ENCODE measurements around the gene RASAL2.
A peak's percentile ranks its signal among the peaks of the same experiment; 100 is the strongest.
"Not testable (repeated sequence)": the region's sequence is repeated elsewhere in the genome, so short reads cannot be mapped to it uniquely, and the experiment has no call there.

The RASAL2 gene

DNA sequence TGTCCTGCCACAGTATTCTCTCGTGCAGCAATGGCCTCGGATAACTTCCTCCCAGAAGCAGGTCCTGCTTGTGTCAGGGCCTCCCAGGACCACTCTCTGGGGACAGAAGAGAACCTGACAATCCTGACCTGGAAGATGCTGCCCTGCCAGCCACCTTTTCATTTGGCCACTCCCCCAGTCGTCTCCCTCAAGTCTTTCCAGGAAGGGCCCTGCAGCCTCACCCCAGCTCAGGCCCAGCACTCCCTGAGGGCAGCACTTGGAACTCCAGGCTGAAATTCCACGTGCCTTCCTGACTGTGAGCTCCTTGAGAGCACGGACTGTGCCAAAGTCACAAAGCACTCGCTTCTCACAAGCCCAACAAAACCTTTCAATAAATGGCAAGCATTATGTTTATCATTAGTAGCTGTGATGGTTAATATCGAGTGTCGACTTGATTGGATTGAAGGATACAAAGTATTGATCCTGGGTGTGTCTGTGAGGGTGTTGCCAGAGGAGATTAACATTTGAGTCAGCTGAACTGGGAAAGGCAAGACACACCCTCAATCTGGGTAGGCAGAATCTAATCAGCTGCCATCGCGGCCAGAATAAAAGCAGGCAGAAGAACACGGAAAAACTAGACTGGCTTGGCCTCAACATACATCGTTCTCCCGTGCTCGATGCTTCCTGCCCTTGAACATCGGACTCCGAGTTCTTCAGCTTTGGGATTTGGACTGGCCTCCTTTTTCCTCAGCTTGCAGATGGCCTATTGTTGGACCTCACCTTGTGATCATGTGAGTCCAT is 405.2 kb downstream of the RASAL2 start:
- DNase-seq, result no peak

DNA sequence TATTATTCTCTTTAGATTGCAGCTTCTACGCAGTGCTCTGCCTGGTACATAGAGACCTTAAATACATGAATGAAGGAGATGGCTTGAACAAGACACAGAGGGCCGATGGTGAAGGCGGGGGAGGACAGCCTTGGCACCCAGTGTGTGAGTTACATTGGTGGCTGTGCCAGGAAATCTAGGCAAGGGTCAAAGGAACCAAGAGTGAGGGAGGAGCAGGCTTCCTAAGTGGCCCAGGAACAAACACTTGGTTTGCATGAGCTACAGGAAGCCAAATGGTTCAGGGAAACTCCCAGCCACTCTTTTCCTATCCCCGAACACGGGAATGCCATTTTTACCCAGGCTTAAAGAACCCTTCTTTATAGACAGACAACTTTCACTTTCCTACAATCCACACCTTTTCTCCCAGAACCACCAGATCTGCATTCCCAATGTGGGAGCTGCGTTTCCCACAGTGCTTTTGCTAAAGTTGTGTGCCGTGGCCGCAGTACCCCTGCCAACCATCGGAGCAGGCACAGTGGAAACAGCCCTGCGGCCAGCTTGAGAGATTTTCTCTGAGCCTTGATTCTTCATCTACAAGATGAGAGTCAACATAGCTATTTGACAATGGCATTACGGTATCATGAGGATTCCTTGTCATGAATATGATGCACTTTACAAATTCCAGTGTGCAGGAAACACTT is 406.3 kb downstream of the RASAL2 start:
- DNase-seq, result no peak

DNA sequence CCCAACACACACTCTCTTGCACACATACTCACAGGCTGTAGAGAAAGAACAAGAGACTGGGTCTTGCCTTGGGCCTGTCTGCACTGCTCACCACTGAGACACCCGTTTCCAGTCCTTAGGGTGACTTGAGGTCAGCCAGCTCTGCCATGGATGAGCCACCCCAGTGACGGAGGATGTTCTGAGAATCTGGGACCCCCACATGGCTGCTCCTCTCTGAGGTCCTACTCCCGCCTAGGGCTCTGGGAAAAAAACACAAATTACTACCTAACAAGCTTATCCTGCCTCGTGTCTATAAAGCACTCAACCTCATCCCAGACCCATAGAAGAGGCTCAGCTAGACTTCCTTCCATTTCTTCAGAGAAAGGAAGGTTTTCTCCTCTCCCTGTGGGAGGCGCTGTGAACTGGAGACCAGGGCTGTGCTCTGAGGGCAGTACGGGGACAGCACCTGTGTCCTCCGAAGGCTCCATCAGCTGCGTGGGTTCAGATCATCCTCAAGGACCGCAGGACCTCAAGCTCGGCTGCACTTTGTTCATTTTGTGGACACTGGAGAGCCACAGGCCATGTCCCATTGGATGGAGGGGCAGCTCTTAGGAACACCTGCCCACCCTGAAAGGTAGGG is 407.1 kb downstream of the RASAL2 start:
- no peak for DNase-seq

DNA sequence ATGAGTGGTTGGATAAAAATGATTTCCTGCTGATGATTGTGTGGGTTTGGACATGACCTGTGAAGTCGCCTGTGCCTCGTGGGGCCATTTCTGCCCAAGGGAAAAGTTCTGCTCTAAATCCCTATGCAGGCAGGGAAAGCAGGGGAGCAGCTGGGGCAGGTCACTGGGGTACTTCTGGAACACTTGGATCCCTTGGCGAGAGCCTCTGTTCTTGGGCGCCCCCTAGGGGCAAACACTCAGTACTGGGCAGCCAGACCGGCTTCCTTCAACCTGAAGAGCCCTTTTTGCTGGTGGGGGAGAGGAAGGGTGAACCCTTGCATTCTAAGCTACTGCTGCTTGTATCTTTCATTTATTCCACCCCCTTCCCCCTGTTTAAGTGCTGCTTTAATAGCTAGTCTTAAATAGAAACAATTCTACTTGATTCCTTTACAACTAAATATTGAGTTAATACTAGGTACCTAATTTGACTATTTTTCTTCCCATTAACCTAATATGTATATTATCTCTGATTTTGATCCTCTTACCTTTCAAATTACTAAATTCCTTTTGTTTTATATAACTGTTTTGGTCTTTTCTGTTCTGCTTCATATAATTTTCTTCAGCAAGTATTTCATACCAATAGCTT is 407.9 kb downstream of the RASAL2 start:
- DNase-seq, result peak; percentile 74

DNA sequence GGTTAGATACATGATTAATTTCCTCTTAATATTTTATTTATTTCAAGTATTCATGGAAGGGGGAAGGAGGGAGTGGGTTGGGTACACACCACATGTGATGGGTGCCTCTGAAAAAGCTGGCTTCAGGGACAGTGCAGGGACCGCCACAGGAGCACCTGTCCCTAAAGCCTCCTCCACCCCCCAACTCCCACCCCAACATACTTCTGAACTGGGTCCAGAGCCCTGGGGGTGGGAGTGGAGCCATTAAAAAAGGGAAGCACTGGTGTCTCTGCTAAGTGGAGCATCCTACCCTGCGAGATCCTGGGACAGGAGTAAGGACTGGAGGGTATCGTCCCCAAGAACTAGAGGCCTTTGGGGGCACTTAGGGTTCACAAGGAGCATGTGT is 408.4 kb downstream of the RASAL2 start:
- no peak for DNase-seq

DNA sequence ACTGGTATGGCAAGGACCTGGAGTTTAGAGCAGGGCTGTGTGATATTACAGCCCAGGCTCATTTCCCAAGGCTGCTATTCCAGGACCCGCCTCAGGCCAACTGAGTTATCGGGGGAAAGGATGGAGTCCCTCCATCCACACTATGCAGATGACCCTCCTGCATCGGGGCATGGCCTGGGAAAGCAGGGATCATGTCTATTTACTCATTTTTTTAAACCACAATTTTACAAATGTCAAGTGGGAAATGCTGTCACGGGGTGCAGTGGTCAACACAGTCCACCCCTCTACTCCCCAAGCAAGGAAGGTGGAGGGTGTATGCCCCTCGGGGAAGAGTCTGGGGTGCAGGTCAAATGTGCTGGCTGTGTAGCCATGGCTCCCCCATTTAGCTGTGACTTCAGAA is 409.0 kb downstream of the RASAL2 start:
- DNase-seq, result no peak

DNA sequence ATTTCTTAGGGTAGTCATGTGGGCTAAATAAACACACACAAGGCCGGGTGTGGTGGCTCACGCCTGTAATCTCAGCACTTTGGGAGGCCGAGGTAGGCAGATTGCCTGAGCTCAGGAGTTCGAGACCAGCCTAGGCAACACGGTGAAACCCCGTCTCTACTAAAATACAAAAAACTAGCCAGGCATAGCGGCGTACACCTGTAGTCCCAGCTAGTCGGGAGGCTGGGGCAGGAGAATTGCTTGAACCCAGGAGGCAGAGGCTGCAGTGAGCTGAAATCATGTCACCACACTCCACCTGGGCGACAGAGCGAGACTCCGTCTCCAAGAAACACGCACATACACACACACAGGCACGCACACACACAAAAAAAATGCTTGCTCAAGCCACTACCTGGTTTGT is 409.4 kb downstream of the RASAL2 start:
- DNase-seq, result not testable (repeated sequence)

DNA sequence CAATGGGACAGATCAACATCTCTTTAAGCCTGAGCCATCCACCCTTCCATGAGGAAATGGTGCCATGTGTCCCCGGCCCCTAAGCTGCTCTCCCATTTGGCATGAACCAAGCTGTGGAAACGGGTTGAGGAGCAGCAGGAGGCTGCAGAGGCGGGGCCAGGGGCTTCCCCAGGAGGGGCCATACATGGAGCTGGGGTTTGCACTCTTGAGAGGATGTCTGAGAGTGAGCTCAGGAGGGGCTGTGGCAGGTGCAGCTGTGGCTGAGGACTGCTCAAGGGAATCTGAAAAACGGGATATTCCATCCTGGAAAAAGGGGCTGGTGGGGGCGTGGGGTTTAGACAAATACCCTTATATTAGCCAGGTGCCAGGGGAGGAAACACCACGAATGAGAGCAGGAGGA is 409.9 kb downstream of the RASAL2 start:
- no peak for DNase-seq

DNA sequence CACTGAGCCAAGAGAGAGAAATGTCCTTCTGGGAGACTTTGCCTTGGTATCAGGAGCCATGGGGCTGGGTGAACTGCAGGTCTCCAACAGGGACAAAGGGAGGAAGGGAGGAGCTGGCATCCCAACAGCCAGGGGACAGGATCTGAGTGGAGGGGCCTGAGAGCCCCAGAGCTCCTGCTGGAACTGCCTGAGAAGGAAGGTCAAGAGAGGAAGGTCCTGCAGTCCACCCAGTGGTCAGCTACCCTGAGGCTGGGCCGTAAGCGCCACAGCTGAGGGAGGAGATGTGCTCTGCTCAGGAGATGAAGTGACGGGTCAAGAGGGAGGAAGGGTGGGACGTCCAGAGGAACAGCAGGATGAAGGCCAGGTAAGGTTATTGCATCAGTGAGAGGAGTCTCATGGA is 410.4 kb downstream of the RASAL2 start:
- DNase-seq, result no peak

DNA sequence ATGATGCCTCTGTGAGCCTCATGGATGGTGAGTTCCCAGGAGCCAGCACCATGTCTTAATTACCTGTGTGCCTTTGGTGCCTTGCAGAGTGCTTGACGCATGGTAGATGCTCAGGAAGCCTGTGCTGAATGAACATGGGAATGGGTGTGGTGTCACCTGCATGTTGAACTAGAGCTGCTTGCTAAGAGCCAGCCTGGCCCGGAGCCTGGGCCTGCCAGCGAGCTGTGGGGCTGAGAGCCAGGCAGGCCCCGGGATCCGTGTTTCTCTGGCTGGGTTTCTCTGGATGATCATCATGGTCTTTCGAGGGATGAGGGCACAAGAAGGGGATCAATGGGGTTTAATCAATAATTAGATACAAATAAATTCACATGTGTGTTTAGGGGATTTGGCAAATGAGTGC is 412.3 kb downstream of the RASAL2 start:
- no peak for DNase-seq

DNA sequence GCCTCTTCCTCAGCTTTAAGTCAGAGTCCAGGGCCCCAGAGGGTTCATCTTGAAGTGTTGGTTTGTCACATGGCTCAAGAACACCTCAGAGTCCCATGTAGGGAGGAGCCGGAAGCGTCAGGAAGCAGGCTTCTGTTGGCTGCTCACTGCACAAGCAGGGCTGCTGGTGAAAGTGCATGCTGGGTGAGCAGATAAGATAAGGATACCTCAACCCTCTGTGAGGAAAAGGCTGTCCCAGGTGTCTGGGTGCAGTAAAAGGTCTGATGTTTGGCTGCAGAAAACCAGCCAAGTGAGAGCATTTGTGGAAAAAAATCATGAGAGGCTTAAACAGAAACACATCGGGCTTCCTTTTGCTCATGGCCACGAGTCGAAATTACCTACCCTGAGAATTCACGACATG is 412.8 kb downstream of the RASAL2 start:
- DNase-seq, result no peak

DNA sequence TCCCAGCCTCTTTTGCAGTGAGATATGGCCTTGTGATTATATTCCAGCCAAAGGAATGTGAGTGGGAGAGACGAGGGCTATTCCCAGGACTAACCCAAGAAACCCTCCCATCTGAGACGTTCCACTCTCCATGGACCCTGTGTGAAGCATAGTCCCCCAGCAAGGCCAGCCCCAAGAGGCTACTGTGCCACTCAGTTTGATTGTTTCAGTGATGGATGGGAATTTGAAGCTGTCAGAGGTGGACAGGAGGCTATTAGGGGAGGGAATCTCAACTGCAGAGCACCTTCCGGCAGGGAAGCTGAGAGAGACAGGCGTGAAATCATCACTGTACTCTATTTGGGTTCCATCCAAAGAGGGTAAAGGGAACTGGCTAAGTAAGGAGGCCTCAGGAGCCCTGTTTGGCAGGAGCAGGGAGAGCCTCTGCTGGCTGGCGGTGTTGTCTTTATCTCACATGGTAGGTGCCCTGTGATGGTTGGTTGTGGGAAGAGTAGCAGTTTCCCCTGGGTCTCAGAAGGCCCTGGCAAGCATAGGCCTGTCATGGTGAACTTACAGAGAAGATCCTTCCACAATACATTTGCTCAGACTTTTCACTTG is 415.6 kb downstream of the RASAL2 start:
- DNase-seq, result no peak

DNA sequence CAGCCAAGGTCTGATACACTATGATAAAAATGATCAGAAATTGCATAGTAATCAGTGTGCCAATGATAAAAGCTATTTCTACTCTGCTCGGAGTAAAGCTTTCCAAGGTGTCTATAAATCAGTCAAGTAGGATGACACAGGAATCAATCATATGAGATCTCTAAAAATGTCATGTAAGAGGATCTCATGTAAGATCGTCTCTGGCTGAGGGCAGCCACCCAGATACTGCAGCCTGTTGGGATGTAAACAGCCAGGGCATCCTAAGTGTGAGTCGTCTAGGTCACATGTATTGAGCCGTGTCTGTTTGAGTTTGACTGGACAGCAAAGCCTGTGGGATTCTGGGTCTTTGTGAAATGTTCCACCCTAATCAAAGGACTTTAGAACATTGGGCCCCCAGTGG is 416.3 kb downstream of the RASAL2 start:
- DNase-seq, result no peak

DNA sequence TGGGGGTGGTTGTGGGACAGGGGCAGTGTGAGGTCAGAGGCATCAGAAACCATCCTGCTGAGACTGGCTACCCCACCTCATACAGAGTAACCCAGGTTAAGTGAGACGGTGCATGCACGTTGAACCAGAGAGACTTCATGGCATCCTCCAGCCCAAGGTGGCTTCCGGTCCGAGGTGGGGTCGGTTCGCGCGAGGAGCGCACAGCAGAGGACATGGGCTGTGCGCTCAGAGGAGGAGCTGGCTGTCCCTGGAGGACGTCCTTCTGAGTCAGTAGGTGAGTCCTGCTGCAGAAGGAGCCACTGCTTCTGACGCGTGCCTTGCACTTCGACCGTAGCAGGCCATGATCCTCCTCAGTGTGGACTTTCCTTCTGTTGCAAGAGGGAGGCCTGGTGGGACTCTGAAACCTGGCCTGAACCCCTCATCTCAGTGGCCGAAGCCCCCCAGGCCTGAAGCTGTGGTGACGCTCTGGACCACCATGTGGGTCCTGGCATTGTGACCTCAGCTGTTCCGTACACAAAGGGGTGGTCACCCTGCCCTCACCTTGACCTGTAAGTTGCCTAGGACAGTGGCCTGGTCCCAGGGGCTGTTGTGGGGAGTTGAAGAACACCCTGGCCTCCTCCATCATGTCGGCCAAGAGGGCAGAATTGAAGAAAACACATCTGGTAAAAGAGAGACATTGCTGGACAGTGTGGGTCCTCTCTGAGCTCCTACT is 418.8 kb downstream of the RASAL2 start, which contains the start of gene TEX35:
TEX35 (plus strand) TSS at position 544 of the 712 bp plus-strand sequence; CDS start at position 624, 80 bp downstream.
- no peak for DNase-seq

DNA sequence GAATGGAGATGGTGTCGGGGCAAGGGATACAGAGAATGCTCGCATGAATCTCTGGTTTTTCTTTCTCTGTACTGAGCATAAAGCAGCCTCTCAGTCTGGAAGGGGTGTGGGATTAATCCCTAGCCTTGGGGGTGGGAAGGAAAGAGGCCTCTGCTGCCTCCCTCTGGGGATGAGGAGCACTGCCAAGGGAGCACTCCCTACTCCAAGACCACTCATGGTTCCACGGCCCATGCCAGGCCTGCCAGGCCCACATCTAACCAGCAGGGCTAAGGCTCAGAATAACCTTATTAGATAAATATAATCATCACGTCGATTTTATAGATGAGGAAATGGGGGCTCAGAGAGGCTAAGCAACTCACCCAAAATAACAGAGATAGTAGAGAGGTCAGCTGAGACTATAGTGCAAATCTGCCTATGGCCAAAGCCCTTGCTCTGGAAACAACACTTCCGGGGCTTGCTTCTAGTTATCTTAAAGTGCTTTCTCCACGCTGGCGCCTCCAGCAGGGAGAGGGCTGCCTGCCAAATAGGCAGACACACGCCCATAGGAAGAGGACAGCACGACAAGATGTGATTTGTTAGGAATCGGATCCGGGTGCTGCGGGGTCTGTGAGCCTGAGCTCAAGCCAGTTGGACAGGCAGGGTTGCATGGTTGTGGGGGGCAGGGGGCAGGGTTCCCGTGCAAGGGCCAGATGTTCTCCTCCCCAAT is 419.5 kb downstream of the RASAL2 start:
- no peak for DNase-seq

DNA sequence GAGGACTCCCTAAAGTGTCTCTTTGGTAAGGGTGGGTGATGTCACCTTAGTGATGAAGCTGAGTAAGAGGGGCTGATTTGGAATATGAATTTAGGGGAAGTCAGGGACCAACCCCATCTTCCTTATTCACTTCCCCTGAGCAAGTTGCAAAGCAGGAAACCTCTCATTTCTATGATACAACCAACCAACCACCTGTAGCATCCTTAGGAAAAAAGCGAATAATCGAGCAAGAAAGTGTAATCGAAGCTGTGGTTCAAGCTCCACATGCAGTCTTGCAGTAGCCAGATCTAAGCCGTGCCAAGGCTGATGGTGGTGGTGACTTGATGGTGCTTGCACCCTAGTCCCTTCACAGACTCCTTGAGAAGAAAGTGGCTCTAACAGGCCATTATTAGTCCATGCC is 422.2 kb downstream of the RASAL2 start:
- DNase-seq, result no peak

DNA sequence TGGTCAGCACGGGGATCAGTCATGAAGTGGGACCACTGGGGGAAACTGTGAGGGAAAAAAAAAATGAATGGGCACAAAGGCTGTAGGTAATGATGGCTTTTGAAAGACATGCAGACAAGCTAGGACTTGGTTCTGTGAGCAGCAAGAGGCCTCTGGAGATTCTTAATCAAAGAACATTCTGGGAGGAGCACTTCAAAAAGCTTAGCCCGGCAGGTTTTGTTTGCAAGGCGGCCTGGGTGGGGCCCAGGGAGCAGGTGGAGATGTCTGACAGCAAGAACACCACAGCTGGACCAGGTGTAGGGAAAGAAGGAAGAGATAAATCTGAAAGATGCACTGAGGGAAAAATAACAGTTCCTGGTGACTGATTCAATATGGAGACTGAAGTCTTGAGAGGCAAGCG is 425.0 kb downstream of the RASAL2 start:
- DNase-seq, result no peak

DNA sequence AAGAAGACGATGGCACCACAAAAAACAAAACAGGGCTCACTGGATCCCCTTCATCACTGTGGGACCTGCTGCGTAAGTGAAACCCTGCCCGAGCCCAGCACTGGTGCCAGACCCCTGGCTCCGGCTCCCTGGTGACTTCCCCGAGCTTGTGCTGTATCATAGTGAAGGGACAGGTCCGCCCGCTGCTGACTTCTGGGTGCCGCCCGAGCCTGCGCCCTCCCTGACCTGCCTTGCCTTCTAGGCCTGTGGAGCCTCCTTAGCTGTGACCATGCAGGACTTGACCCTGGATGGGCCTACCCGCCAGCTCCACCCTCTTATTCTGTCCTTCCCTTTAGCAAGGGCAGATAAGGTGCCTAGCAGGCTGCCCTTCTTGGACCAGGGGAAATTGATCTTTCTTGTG is 426.9 kb downstream of the RASAL2 start:
- no peak for DNase-seq

DNA sequence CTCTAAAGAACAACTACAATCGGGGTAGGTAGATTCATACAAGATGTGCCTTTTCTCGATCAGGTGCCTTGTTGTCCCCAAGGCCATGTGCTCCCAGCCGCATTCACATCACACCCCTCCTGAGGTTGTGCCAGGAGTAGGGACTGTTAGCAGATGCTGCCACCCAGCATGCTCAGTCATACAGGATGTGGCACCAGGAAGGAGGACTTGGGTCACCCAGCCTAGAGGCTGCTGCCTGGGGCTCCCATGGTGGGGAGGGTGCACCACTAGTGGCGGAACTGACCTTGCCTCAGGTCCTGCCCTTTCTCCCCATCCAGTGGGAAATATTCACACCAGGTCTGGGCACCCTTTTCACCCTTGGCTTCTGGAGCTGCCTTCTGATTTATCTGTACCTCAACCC is 427.3 kb downstream of the RASAL2 start:
- DNase-seq, result no peak

DNA sequence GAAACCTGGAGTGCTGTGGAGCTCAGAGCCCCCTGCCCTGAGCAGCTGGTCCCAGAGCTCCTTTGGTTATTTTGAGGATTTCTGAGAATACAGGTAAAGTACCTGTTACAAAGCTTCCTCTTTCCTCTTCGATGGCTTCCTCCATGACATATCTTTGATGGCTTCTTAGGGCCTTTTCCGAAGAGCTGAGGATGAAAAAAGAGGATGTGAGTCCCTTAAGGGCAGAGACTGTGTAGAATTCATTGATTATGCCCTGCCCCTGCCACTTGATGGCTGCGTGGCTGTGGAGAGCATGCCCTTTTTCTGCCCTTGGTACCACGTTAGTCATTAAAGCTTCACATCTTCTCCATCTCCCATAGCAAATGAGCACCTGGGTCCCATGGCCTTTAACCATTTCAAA is 433.2 kb downstream of the RASAL2 start:
- DNase-seq, result no peak

DNA sequence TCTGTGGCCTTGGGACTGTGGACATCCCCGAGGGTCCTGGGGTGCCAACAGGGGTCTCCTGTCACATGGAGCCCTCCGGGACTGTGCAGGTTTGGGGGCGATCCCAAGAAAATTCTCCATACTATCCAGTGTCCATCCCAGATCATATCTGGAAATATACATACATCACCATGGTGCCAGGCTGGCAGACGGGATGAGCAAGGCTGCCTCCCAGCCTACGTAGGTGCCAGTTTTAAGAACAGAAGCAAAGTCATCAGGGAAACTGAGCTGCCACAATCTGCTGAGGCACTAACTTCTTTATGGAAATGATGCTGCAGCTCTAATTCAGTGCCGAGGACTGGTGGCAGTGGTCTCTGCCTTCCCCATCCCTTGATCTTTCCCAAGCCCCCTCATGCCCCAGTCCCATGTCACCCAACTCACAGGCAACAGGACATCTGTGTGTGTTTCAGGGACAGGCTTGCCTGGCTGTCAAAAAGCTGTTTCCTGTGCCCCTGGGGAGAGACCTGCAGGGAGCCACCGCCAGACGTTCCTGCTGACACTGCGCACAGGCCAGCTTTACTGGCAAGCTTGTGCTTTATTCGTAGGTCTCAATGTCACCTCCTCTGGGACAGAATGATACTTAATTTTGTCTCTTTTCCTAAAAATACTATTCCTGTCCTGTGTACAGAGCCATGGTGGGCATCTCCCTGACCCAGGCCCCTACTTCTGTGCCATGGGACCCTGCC is 434.5 kb downstream of the RASAL2 start:
- DNase-seq, result no peak

Data from activated CD4-positive, alpha-beta T cell treated with anti-CD3 and anti-CD28 coated beads, Interleukin-2, Interleukin-6, amounts not matched to agents 100 ng/mL and 50 ng/mL, durations not matched to agents 16 hours and 8 hours (primary cell).